Measurements from ENCODE around the gene ARSK. TPM values are rescaled to one million over a fixed set of nuclear protein-coding genes. Genes with fewer than 3 reads are reported as not detected.

Gene ARSK
- total and polyA plus RNA-seq, 2 of the 13 experiments (the other 11 are each of a cell fraction or from before 2014, with no cell fraction given): 7.9 TPM

GRCh38 chr5:95620870-95621838, 66.3 kb downstream of the ARSK start (continued):
- TF ChIP-seq RNF219 (CRISPR knock-in tag; IDR thresholded peaks at IDR 0.05) (no peak), CBX1 (IDR thresholded peaks at IDR 0.05; ENCODE audit: low read depth) (no peak), CREM (IDR thresholded peaks at IDR 0.05) (no peak), CREM (CRISPR knock-in tag; IDR thresholded peaks at IDR 0.05) (no peak), ZNF33B (CRISPR knock-in tag; IDR thresholded peaks at IDR 0.05) (no peak; the same call in 1 of the 2 replicates), CAMTA2 (CRISPR knock-in tag; IDR thresholded peaks at IDR 0.05; ENCODE audit: borderline replicate concordance) (0 out of 2 replicates have a peak, but pooled peaks have one; percentile 26), ZNF775 (CRISPR knock-in tag; IDR thresholded peaks at IDR 0.05; ENCODE audit: borderline replicate concordance) (no peak), ZNF879 (CRISPR knock-in tag; IDR thresholded peaks at IDR 0.05) (no peak), POLR2AphosphoS5 (IDR thresholded peaks at IDR 0.05; ENCODE audit: low read depth, low read length) (no peak), PAF1 (CRISPR knock-in tag; IDR thresholded peaks at IDR 0.05) (no peak), SPEN (CRISPR knock-in tag; IDR thresholded peaks at IDR 0.05; ENCODE audit: low read depth) (no peak), YEATS2 (CRISPR knock-in tag; IDR thresholded peaks at IDR 0.05; ENCODE audit: borderline replicate concordance) (no peak), ZSCAN12 (CRISPR knock-in tag; IDR thresholded peaks at IDR 0.05) (0 out of 2 replicates have a peak, but pooled peaks have one; percentile 29), FOXP1 (IDR thresholded peaks at IDR 0.05) (no peak), FOXP1 (CRISPR knock-in tag; IDR thresholded peaks at IDR 0.05) (no peak), MAZ (IDR thresholded peaks at IDR 0.05; ENCODE audit: borderline replicate concordance, low read depth, low read length) (no peak), MAZ (CRISPR knock-in tag; IDR thresholded peaks at IDR 0.05; ENCODE audit: low read depth) (peak; percentile 24; the same call in 1 of the 2 replicates), GLI4 (CRISPR knock-in tag; IDR thresholded peaks at IDR 0.05; ENCODE audit: borderline replicate concordance) (no peak), PCBP2 (optimal IDR thresholded peaks at IDR 0.05; ENCODE audit: low read depth, low read length, poor library complexity, severe bottlenecking) (no peak), THAP9 (CRISPR knock-in tag; IDR thresholded peaks at IDR 0.05; ENCODE audit: borderline replicate concordance) (0 out of 2 replicates have a peak, but pooled peaks have one; percentile 17), POGZ (CRISPR knock-in tag; IDR thresholded peaks at IDR 0.05) (0 out of 2 replicates have a peak, but pooled peaks have one; percentile 25), PTBP1 (IDR thresholded peaks at IDR 0.05; ENCODE audit: low read depth, low read length, poor library complexity, severe bottlenecking) (no peak), FOSL2 (CRISPR knock-in tag; IDR thresholded peaks at IDR 0.05) (no peak), ZNF761 (CRISPR knock-in tag; conservative IDR thresholded peaks at IDR 0.05) (peak; percentile 28; the same call in 1 of the 2 replicates), ZNF20 (CRISPR knock-in tag; IDR thresholded peaks at IDR 0.05) (no peak), RBAK (CRISPR knock-in tag; IDR thresholded peaks at IDR 0.05) (no peak), SOX6 (IDR thresholded peaks at IDR 0.05) (no peak), SOX6 (CRISPR knock-in tag; IDR thresholded peaks at IDR 0.05) (no peak)

Measured in HepG2 (cell line).